ENCODE data around the gene CCDC188.

DNA sequence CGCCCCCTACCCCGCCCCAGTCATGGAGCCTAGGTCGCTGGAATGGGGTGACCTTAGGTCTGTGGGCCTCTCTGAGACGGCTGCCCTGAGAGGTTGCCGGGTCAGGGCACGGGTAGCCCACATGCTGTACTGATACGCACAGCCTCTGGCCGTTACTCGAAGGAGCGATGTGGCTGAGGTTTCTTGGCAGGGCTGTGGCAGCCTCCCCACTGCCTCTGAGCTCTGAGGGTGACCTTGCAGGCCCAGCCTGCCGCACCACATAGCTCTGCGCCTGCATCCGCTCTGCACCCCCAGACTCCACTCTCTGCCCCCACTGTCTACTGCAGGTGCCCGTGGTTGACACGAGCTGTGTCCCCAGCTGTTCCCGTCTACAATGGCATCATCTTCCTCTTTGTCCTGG is 12.0 kb downstream of the CCDC188 start:
- TF ChIP-seq IRF2 (CRISPR knock-in tag; IDR thresholded peaks at IDR 0.05; ENCODE audit: borderline replicate concordance, low read depth) (no peak), GABPB1 (CRISPR knock-in tag; IDR thresholded peaks at IDR 0.05) (no peak), NR3C1 (CRISPR knock-in tag; conservative IDR thresholded peaks at IDR 0.05; ENCODE audit: low read depth) (no peak), SMAD4 (CRISPR knock-in tag; IDR thresholded peaks at IDR 0.05) (no peak), ZNF121 (CRISPR knock-in tag; IDR thresholded peaks at IDR 0.05) (no peak), ZNF423 (CRISPR knock-in tag; IDR thresholded peaks at IDR 0.05) (no peak)
- TF ChIP-seq, protein P1, sequence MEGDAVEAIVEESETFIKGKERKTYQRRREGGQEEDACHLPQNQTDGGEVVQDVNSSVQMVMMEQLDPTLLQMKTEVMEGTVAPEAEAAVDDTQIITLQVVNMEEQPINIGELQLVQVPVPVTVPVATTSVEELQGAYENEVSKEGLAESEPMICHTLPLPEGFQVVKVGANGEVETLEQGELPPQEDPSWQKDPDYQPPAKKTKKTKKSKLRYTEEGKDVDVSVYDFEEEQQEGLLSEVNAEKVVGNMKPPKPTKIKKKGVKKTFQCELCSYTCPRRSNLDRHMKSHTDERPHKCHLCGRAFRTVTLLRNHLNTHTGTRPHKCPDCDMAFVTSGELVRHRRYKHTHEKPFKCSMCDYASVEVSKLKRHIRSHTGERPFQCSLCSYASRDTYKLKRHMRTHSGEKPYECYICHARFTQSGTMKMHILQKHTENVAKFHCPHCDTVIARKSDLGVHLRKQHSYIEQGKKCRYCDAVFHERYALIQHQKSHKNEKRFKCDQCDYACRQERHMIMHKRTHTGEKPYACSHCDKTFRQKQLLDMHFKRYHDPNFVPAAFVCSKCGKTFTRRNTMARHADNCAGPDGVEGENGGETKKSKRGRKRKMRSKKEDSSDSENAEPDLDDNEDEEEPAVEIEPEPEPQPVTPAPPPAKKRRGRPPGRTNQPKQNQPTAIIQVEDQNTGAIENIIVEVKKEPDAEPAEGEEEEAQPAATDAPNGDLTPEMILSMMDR (IDR thresholded peaks at IDR 0.05), result no peak
- TF ChIP-seq, protein P2, sequence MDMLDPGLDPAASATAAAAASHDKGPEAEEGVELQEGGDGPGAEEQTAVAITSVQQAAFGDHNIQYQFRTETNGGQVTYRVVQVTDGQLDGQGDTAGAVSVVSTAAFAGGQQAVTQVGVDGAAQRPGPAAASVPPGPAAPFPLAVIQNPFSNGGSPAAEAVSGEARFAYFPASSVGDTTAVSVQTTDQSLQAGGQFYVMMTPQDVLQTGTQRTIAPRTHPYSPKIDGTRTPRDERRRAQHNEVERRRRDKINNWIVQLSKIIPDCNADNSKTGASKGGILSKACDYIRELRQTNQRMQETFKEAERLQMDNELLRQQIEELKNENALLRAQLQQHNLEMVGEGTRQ (CRISPR knock-in tag; IDR thresholded peaks at IDR 0.05), result no peak
- TF ChIP-seq, protein P3, sequence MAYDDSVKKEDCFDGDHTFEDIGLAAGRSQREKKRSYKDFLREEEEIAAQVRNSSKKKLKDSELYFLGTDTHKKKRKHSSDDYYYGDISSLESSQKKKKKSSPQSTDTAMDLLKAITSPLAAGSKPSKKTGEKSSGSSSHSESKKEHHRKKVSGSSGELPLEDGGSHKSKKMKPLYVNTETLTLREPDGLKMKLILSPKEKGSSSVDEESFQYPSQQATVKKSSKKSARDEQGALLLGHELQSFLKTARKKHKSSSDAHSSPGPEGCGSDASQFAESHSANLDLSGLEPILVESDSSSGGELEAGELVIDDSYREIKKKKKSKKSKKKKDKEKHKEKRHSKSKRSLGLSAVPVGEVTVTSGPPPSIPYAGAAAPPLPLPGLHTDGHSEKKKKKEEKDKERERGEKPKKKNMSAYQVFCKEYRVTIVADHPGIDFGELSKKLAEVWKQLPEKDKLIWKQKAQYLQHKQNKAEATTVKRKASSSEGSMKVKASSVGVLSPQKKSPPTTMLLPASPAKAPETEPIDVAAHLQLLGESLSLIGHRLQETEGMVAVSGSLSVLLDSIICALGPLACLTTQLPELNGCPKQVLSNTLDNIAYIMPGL (CRISPR knock-in tag; IDR thresholded peaks at IDR 0.05), result no peak
- TF ChIP-seq, protein P4, sequence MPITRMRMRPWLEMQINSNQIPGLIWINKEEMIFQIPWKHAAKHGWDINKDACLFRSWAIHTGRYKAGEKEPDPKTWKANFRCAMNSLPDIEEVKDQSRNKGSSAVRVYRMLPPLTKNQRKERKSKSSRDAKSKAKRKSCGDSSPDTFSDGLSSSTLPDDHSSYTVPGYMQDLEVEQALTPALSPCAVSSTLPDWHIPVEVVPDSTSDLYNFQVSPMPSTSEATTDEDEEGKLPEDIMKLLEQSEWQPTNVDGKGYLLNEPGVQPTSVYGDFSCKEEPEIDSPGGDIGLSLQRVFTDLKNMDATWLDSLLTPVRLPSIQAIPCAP (CRISPR knock-in tag; IDR thresholded peaks at IDR 0.05), result no peak
- TF ChIP-seq, protein P5, sequence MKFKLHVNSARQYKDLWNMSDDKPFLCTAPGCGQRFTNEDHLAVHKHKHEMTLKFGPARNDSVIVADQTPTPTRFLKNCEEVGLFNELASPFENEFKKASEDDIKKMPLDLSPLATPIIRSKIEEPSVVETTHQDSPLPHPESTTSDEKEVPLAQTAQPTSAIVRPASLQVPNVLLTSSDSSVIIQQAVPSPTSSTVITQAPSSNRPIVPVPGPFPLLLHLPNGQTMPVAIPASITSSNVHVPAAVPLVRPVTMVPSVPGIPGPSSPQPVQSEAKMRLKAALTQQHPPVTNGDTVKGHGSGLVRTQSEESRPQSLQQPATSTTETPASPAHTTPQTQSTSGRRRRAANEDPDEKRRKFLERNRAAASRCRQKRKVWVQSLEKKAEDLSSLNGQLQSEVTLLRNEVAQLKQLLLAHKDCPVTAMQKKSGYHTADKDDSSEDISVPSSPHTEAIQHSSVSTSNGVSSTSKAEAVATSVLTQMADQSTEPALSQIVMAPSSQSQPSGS (CRISPR knock-in tag; IDR thresholded peaks at IDR 0.05; ENCODE audit: borderline replicate concordance, low read depth), result no peak

Data from WTC11 (cell line).